ENCODE data around the gene CRABP2. TPM values are rescaled to one million over a fixed set of nuclear protein-coding genes. Genes with fewer than 3 reads are reported as not detected.

CRABP2 gene
- total and polyA plus RNA-seq, 10 of the 15 experiments (the other 5 are each of a cell fraction or from before 2014, with no cell fraction given): 0.21 to 1.3 (median 0.41) TPM

- H3K4me2 ChIP-seq (ENCODE audit: control insufficient read depth, insufficient read depth): no peak overlapping the region
- BruUV-seq (replicated peaks): no TSS peak
- DNase-seq (ENCODE audit: low read depth, low spot score) (no peak), FAIRE-seq (no peak), ATAC-seq (no peak)
- intact Hi-C loops (cut with micrococcal nuclease; ENCODE audit: unreplicated experiment) (no loop called here), in situ Hi-C loops (cut with MboI) (no loop called here)
- no peaks in the 10 kb centered on the region for H3K9me3 ChIP-seq (replicated peaks; ENCODE audit: control insufficient read depth, insufficient read depth, low read length)
- no peaks in the 10 kb centered on the region for H4K20me1 ChIP-seq (ENCODE audit: control insufficient read depth, insufficient read depth)
- POLR2A ChIA-PET: no interaction called here
- no peak overlapping the region for H2AFZ ChIP-seq (ENCODE audit: control insufficient read depth, low read depth, low read length)
- no peaks in the 10 kb centered on the region for H3K27me3 ChIP-seq (replicated peaks in 1 of 2; ENCODE audit: control insufficient read depth in 2 of 2, insufficient read depth in 2 of 2, low read length in 1 of 2)
- SMC1A ChIA-PET (ENCODE audit: uncharacterized antibody, unreplicated experiment): interaction anchor here (1.2 to 2.3 kb wide), 3 partner anchors 9 to 23 kb away, joined by 4 to 11 read pairs (median 4); no protein-coding TSS in a partner anchor
- no peaks in the 10 kb centered on the region for H3K79me2 ChIP-seq (ENCODE audit: control insufficient read depth, insufficient read depth, low read length)
- no peaks in the 10 kb centered on the region for H3K4me1 ChIP-seq (ENCODE audit: control insufficient read depth, insufficient read depth, low read length)
- WGBS (ENCODE audit: insufficient coverage, insufficient replicate concordance, low lambda C conversion rate, missing lambda C conversion rate): 75% methylated on average over 3 of the region's 3 CpGs
- TF ChIP-seq IRF5 (IDR thresholded peaks at IDR 0.05; ENCODE audit: borderline replicate concordance): no peak
- H3K4me3 ChIP-seq: no peak overlapping the region
- no peak overlapping the region for H3K27ac ChIP-seq (ENCODE audit: control insufficient read depth, insufficient read depth)
- H3K9ac ChIP-seq (ENCODE audit: control insufficient read depth, insufficient read depth, low read length): no peak overlapping the region
- RAD21 ChIA-PET (ENCODE audit: unreplicated experiment): interaction anchor here (1.8 kb wide), 1 partner anchor 14 kb away, joined by 8 read pairs; no protein-coding TSS in a partner anchor
- CTCF ChIA-PET: interaction anchor here (1.2 to 10.0 kb wide), 5 partner anchors 9 to 361 kb away, joined by 3 to 68 read pairs (median 5); no protein-coding TSS in a partner anchor
- H3K36me3 ChIP-seq (ENCODE audit: control insufficient read depth in 2 of 2, insufficient read depth in 2 of 2, low read length in 1 of 2): no peaks in the 10 kb centered on the region; a peak in 2 of 4 replicates
These were observed 7.2 kb upstream of the CRABP2 start for GRCh38 chr1:156712626-156713025.

GRCh38 chr1:156711011-156711817, 5.8 kb upstream of the CRABP2 start:
- no peaks in the 10 kb centered on the region for H3K9me3 ChIP-seq (replicated peaks; ENCODE audit: control insufficient read depth, insufficient read depth, low read length)
- H3K36me3 ChIP-seq (ENCODE audit: control insufficient read depth in 2 of 2, insufficient read depth in 2 of 2, low read length in 1 of 2): no peaks in the 10 kb centered on the region; a peak in 2 of 4 replicates
- CTCF ChIA-PET: interaction anchor here (1.2 to 10.0 kb wide), 6 partner anchors 10 to 363 kb away, joined by 3 to 68 read pairs (median 4); no protein-coding TSS in a partner anchor
- FAIRE-seq: no peak
- SMC1A ChIA-PET (ENCODE audit: uncharacterized antibody, unreplicated experiment): interaction anchor here (1.0 kb wide), 1 partner anchor 52 kb away, joined by 3 read pairs; no protein-coding TSS in a partner anchor
- 0 out of 4 replicates have a peak, but pooled peaks cover 0 to 2% of the 10 kb centered on the region in 2 experiments for H3K27me3 ChIP-seq (replicated peaks in 1 of 2; ENCODE audit: control insufficient read depth in 2 of 2, insufficient read depth in 2 of 2, low read length in 1 of 2)
- DNase-seq (ENCODE audit: low read depth, low spot score): no peak
- no peaks in the 10 kb centered on the region for H3K4me1 ChIP-seq (ENCODE audit: control insufficient read depth, insufficient read depth, low read length)
- POLR2A ChIA-PET: interaction anchor here (0.5 to 1.3 kb wide), 2 partner anchors 10 to 97 kb away, joined by 3 read pairs; no protein-coding TSS in a partner anchor
- H3K79me2 ChIP-seq (ENCODE audit: control insufficient read depth, insufficient read depth, low read length): no peaks in the 10 kb centered on the region
- RAD21 ChIA-PET (ENCODE audit: unreplicated experiment): interaction anchor here (0.8 to 1.8 kb wide), 4 partner anchors 15 to 113 kb away, joined by 3 to 8 read pairs (median 4); no protein-coding TSS in a partner anchor
- H4K20me1 ChIP-seq (ENCODE audit: control insufficient read depth, insufficient read depth): no peaks in the 10 kb centered on the region
- no peak overlapping the region for H2AFZ ChIP-seq (ENCODE audit: control insufficient read depth, low read depth, low read length)
- no peak overlapping the region for H3K4me3 ChIP-seq
- 78% methylated on average over 9 of the region's 9 CpGs for WGBS (ENCODE audit: insufficient coverage, insufficient replicate concordance, low lambda C conversion rate, missing lambda C conversion rate)
- no peak overlapping the region for H3K27ac ChIP-seq (ENCODE audit: control insufficient read depth, insufficient read depth)
- in situ Hi-C loops (cut with MboI) (no loop called here), intact Hi-C loops (cut with micrococcal nuclease; ENCODE audit: unreplicated experiment) (no loop called here)
- no peak for ATAC-seq
- no peak overlapping the region for H3K4me2 ChIP-seq (ENCODE audit: control insufficient read depth, insufficient read depth)
- H3K9ac ChIP-seq (ENCODE audit: control insufficient read depth, insufficient read depth, low read length): no peak overlapping the region
- BruUV-seq (replicated peaks): no TSS peak
- TF ChIP-seq SMAD1 (IDR thresholded peaks at IDR 0.05; ENCODE audit: low read depth, partially characterized antibody) (no peak), IKZF2 (IDR thresholded peaks at IDR 0.05) (no peak), LARP7 (IDR thresholded peaks at IDR 0.05) (no peak), ZZZ3 (IDR thresholded peaks at IDR 0.05; ENCODE audit: control insufficient read depth, insufficient read length, low read depth) (no peak), EP300 (IDR thresholded peaks at IDR 0.05; ENCODE audit: borderline replicate concordance in 1 of 2, control insufficient read depth in 1 of 2, low read depth in 2 of 2, low read length in 2 of 2) (no peak), RBBP5 (conservative IDR thresholded peaks at IDR 0.05) (no peak), ATF7 (IDR thresholded peaks at IDR 0.05; ENCODE audit: low read depth) (no peak), SMARCA5 (IDR thresholded peaks at IDR 0.05) (no peak), MEF2B (IDR thresholded peaks at IDR 0.05; ENCODE audit: partially characterized antibody, poor library complexity, severe bottlenecking) (no peak), MAX (IDR thresholded peaks at IDR 0.05; ENCODE audit: low read depth, low read length) (no peak), ZNF24 (IDR thresholded peaks at IDR 0.05) (no peak), SREBF2 (IDR thresholded peaks at IDR 0.05; ENCODE audit: low read length) (no peak), FOXK2 (IDR thresholded peaks at IDR 0.05) (no peak), CREB1 (IDR thresholded peaks at IDR 0.05; ENCODE audit: low read depth) (no peak), NFYA (IDR thresholded peaks at IDR 0.05; ENCODE audit: borderline replicate concordance, low read depth, low read length) (no peak)

Measured in GM12878 (cell line).